Glomerular endothelial cell (primary cell): ENCODE results near the gene ADAP2. TPM values are rescaled to one million over a fixed set of nuclear protein-coding genes. Genes with fewer than 3 reads are reported as not detected.
"Not testable (repeated sequence)": the region's sequence is repeated elsewhere in the genome, so short reads cannot be mapped to it uniquely, and the experiment has no call there.

ENCODE experiments used
- DNase-seq: peaks from one replicate; pipeline ENCODE4 v3.0.0-alpha.2; 2011; ENCODE audit warnings: low read depth, low spot score; ENCODE audit errors: extremely low read depth
- total RNA-seq: library from RNA; depleted of rRNA; stranded (reverse); fragments of >200 nt; gene quantifications from 2 replicates; pipeline ENCODE4 v1.2.3, GENCODE V29; 2015

ADAP2 gene
- total RNA-seq, 1 donor from 2014 or later = 0.29 TPM

GRCh38 chr17:30967911-30968310, 46.2 kb downstream of the ADAP2 start:
- DNase-seq = not testable (repeated sequence)

GRCh38 chr17:30969989-30970830, 48.5 kb downstream of the ADAP2 start:
- no peak for DNase-seq

GRCh38 chr17:30970831-30971567, 49.3 kb downstream of the ADAP2 start, which contains the start of gene RNF135:
Gene RNF135, plus strand, starts transcription at chr17:30971039. Its CDS starts 35 bp downstream, at chr17:30971074.
- DNase-seq = no peak

GRCh38 chr17:30975042-30975820, 53.5 kb downstream of the ADAP2 start:
- DNase-seq = no peak

- DNase-seq = not testable (repeated sequence)
These were observed 58.2 kb downstream of the ADAP2 start for GRCh38 chr17:30979919-30980318.

GRCh38 chr17:30981531-30982519, 60.1 kb downstream of the ADAP2 start:
- no peak for DNase-seq

- no peak for DNase-seq
These were observed 61.1 kb downstream of the ADAP2 start for GRCh38 chr17:30982855-30983254.

- no peak for DNase-seq
These were observed 68.7 kb downstream of the ADAP2 start for GRCh38 chr17:30990458-30990857.

GRCh38 chr17:30992551-30992950, 70.8 kb downstream of the ADAP2 start:
- DNase-seq = no peak

- DNase-seq = no peak
These were observed 73.6 kb downstream of the ADAP2 start for GRCh38 chr17:30995347-30995746.

- no peak for DNase-seq
These were observed 74.7 kb downstream of the ADAP2 start for GRCh38 chr17:30996486-30996885.

GRCh38 chr17:30997270-30997669, 75.5 kb downstream of the ADAP2 start:
- no peak for DNase-seq

- DNase-seq = no peak
These were observed 76.1 kb downstream of the ADAP2 start for GRCh38 chr17:30997842-30998241.

- DNase-seq = no peak
These were observed 80.3 kb downstream of the ADAP2 start for GRCh38 chr17:31002047-31002446.

GRCh38 chr17:31003225-31003866, 81.6 kb downstream of the ADAP2 start:
- no peak for DNase-seq

- no peak for DNase-seq
These were observed 82.4 kb downstream of the ADAP2 start for GRCh38 chr17:31004160-31004559.

- DNase-seq = no peak
These were observed 86.1 kb downstream of the ADAP2 start for GRCh38 chr17:31007695-31008373.

- DNase-seq = no peak
These were observed 86.8 kb downstream of the ADAP2 start for GRCh38 chr17:31008374-31009041.
